GM12878 (cell line): Measurements from ENCODE around the gene FANCE. TPM values are rescaled to one million over a fixed set of nuclear protein-coding genes. Genes with fewer than 3 reads are reported as not detected.

Source experiments
- ATAC-seq: fragments of 200-7000 bp; cut with Tn5 transposase; 3 replicates; pipeline ENCODE4 v1.9.1; 2020; ENCODE audit warnings: mild to moderate bottlenecking, moderate library complexity
- BruUV-seq: library from RNA; stranded (reverse); fragments of 400-500 nt; replicated peaks from 2 replicates; lab custom pipeline; 2021; lab: Mats Ljungman, UMichigan
- CTCF ChIA-PET: fragments of 300-600 bp; sonication (Branson Sonifier 250); formaldehyde crosslinking; extraction: SDS; loops from one replicate; lab custom pipeline; 2021; ENCODE audit warnings: inconsistent platforms; lab: Yijun Ruan, JAX
- POLR2A ChIA-PET: fragments of 350-600 bp; formaldehyde crosslinking; extraction: SDS; loops from one replicate; lab custom pipeline; 2021; ENCODE audit warnings: inconsistent platforms; lab: Charles Lee
- RAD21 ChIA-PET: fragments of 300-600 bp; sonication (Branson Sonifier 250); formaldehyde crosslinking; loops from one replicate; lab custom pipeline; 2023; ENCODE audit warnings: antibody characterized with exemption; ENCODE audit not compliant: unreplicated experiment; lab: Charles Lee
- SMC1A ChIA-PET: fragments of 300-600 bp; sonication (Branson Sonifier 250); formaldehyde crosslinking; loops from one replicate; lab custom pipeline; 2023; ENCODE audit not compliant: unreplicated experiment, uncharacterized antibody; lab: Charles Lee
- DNase-seq: peaks from one replicate; pipeline ENCODE4 v3.0.0-alpha.2; 2011; ENCODE audit warnings: low read depth, low spot score
- FAIRE-seq: peaks from 3 replicates; lab custom pipeline; 2011; peaks lifted over from hg19 to GRCh38; lab: Jason Lieb, UNC
- H2AFZ ChIP-seq: 2 replicates; pipeline ENCODE4 v1.6.0; 2011; ENCODE audit warnings: low read depth, low read length, control low read depth; ENCODE audit not compliant: control insufficient read depth
- H3K27ac ChIP-seq: 2 replicates; pipeline ENCODE4 v1.5.1; 2011; ENCODE audit warnings: control low read depth; ENCODE audit not compliant: control insufficient read depth, insufficient read depth
- H3K27me3 ChIP-seq, 2 experiments: replicated peaks in 1 of 2; 2 replicates each; pipeline versions ENCODE4 v1.6.0 to v1.6.1; 2011; ENCODE audit warnings: low read length in 1 of 2; ENCODE audit not compliant: control insufficient read depth in 2 of 2, insufficient read depth in 2 of 2
- H3K36me3 ChIP-seq, 2 experiments: 2 replicates each; pipeline ENCODE4 v1.5.1; 2011; ENCODE audit warnings: low read length in 1 of 2; ENCODE audit not compliant: control insufficient read depth in 2 of 2, insufficient read depth in 2 of 2
- H3K4me1 ChIP-seq: 2 replicates; pipeline ENCODE4 v1.6.1; 2011; ENCODE audit warnings: mild to moderate bottlenecking, low read length, moderate library complexity, mixed read lengths; ENCODE audit not compliant: control insufficient read depth, insufficient read depth
- H3K4me2 ChIP-seq: 2 replicates; pipeline ENCODE4 v1.6.0; 2011; ENCODE audit warnings: control low read depth; ENCODE audit not compliant: control insufficient read depth, insufficient read depth
- H3K4me3 ChIP-seq: fragments of 200-600 bp; sonication (generic); 2 replicates; pipeline ENCODE4 v1.5.1; 2016
- H3K79me2 ChIP-seq: 2 replicates; pipeline ENCODE4 v1.6.0; 2011; ENCODE audit warnings: low read length; ENCODE audit not compliant: control insufficient read depth, insufficient read depth
- H3K9ac ChIP-seq: 2 replicates; pipeline ENCODE4 v1.8.0; 2011; ENCODE audit warnings: low read length, control low read depth, mixed read lengths; ENCODE audit not compliant: control insufficient read depth, insufficient read depth
- H3K9me3 ChIP-seq: replicated peaks from 3 replicates; pipeline ENCODE4 v1.5.1; 2011; ENCODE audit warnings: mild to moderate bottlenecking, low read length; ENCODE audit not compliant: control insufficient read depth, insufficient read depth
- H4K20me1 ChIP-seq: 2 replicates; pipeline ENCODE4 v1.6.0; 2011; ENCODE audit not compliant: control insufficient read depth, insufficient read depth
- CHD2 ChIP-seq: IDR thresholded peaks from 2 replicates; pipeline ENCODE4 v1.6.1; 2011; ENCODE audit warnings: low read depth, low read length, improper control_type of control experiment, borderline replicate concordance
- DPF2 ChIP-seq: fragments of 450-650 bp; IDR thresholded peaks from 2 replicates; pipeline ENCODE4 v1.6.1; 2017; ENCODE audit warnings: mild to moderate bottlenecking
- HDAC6 ChIP-seq: fragments of 200-600 bp; sonication (generic); IDR thresholded peaks from one replicate; pipeline ENCODE4 v1.8.0; 2017; ENCODE audit warnings: antibody characterized with exemption; ENCODE audit not compliant: unreplicated experiment
- JUNB ChIP-seq: IDR thresholded peaks from 2 replicates; pipeline ENCODE4 v1.6.1; 2016; ENCODE audit warnings: antibody characterized with exemption, mild to moderate bottlenecking
- KLF5 ChIP-seq: fragments of 450-650 bp; IDR thresholded peaks from 2 replicates; pipeline ENCODE4 v1.6.1; 2014; ENCODE audit warnings: mild to moderate bottlenecking; ENCODE audit not compliant: partially characterized antibody
- LARP7 ChIP-seq: fragments of 450-650 bp; IDR thresholded peaks from 2 replicates; pipeline ENCODE4 v1.6.1; 2017; ENCODE audit warnings: mild to moderate bottlenecking
- PAX8 ChIP-seq: fragments of 450-650 bp; IDR thresholded peaks from 2 replicates; pipeline ENCODE4 v1.6.1; 2017; ENCODE audit warnings: mild to moderate bottlenecking, moderate library complexity
- POLR2A ChIP-seq: IDR thresholded peaks from 2 replicates; pipeline ENCODE4 v1.6.1; 2011; ENCODE audit warnings: low read depth, mild to moderate bottlenecking, low read length
- RAD51 ChIP-seq: fragments of 450-650 bp; IDR thresholded peaks from 2 replicates; pipeline ENCODE4 v1.6.1; 2016; ENCODE audit warnings: moderate library complexity, mild to moderate bottlenecking, inconsistent platforms
- SP1 ChIP-seq: IDR thresholded peaks from one replicate; pipeline ENCODE4 v1.6.1; 2011; ENCODE audit warnings: low read depth, low read length
- ZNF217 ChIP-seq: fragments of 450-650 bp; IDR thresholded peaks from 2 replicates; pipeline ENCODE4 v1.6.1; 2017; ENCODE audit warnings: antibody characterized with exemption, mild to moderate bottlenecking
- WGBS: methylation state at CpG from one replicate; pipeline ENCODE4 v1.1.6; 2016; ENCODE audit warnings: low lambda C conversion rate; ENCODE audit not compliant: insufficient replicate concordance, insufficient coverage; ENCODE audit errors: missing lambda C conversion rate; 5-methylcytosine and 5-hydroxymethylcytosine counted together
- in situ Hi-C: fragments of 300-500 bp; cut with MboI; formaldehyde crosslinking; loops from 9 replicates; pipeline ENCODE4 v1.14.3; 2018; ENCODE audit warnings: mixed read lengths
- intact Hi-C: fragments of 100-400 bp; cut with micrococcal nuclease; formaldehyde crosslinking; loops from one replicate; pipeline ENCODE4 v1.14.2; 2022; ENCODE audit not compliant: unreplicated experiment
- polyA plus RNA-seq, 11 experiments: library from polyadenylated mRNA; depleted of rRNA in 4 of 11; unstranded in 6 of 11; stranded (reverse) in 5 of 11; fragments of >200 nt; fragmentation: Nextera tagmentation in 4 of 11; fragmentation: Illumina TruSeq in 1 of 11; extraction: Ambion mirVana in 4 of 11; extraction: Trizol in 1 of 11; gene quantifications; 1 replicate in 1 of 11; 2 replicates in 10 of 11; pipeline versions ENCODE4 v1.2.1 to v1.2.3, GENCODE V29; 2011 to 2016; ENCODE audit warnings: inconsistent platforms in 2 of 11, missing spikeins in 2 of 11, low read depth in 1 of 11
- total RNA-seq, 4 experiments: library from RNA; depleted of rRNA in 3 of 4; stranded (reverse); fragments of >200 nt in 3 of 4; fragmentation: Illumina TruSeq in 1 of 4; extraction: Trizol in 1 of 4; gene quantifications; 2 replicates each; pipeline versions ENCODE4 v1.2.1 to v1.2.3, GENCODE V29; 2013 to 2021
- TF ChIP-seq, protein P1 (sequence below): fragments of 150-350 bp; IDR thresholded peaks from 2 replicates; pipeline ENCODE4 v1.6.1; 2014; ENCODE audit warnings: mild to moderate bottlenecking, low read depth, low read length
- TF ChIP-seq, protein P2 (sequence below): fragments of 450-650 bp; IDR thresholded peaks from 2 replicates; pipeline ENCODE4 v1.6.1; 2016; ENCODE audit warnings: mild to moderate bottlenecking

Gene FANCE
- total and polyA plus RNA-seq, 10 of the 15 experiments (the other 5 are each of a cell fraction or from before 2014, with no cell fraction given), result 3.0 to 13.3 (median 8.1) TPM

DNA sequence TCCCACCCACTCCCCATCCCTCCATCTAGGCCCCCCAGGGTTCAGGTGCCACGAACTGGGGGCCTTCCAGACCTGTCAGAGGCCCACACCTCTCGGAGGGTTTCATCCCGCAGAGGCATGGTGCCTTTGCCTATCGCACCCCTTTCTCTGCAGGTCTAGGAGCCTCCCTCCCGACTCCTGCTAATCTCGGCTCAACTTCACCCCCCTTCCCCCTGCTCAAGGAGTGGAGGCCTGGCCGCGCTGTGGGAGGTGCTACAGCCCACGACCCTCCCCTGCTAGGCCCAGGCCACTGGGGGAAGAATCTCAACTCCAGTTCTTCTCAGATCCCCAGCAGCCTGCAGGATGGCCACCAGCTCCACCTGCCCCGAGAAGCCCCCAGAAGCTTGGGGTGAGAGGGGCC, 60.6 kb downstream of the FANCE start, which contains the start of gene TULP1:
TULP1 (minus strand) TSS at position 157 of the 400 bp plus-strand sequence; CDS start at position 119, 38 bp downstream.
- Histone ChIP-seq H2AFZ (no peak within 1 kb of the TSS), H3K4me1 (peaks cover 6% of the 10 kb centered on the region; the same call in 1 of the 2 replicates), H3K9ac (no peak within 1 kb of the TSS), H3K36me3 (no peaks in the 10 kb centered on the region), H3K79me2 (no peaks in the 10 kb centered on the region), H3K4me2 (no peak within 1 kb of the TSS), H3K4me3 (no peak within 1 kb of the TSS), H3K27me3 (peaks cover 2 to 6% of the 10 kb centered on the region in 2 experiments; a peak in 1 of 4 replicates), H4K20me1 (no peaks in the 10 kb centered on the region), H3K27ac (no peak within 1 kb of the TSS), H3K9me3 (no peaks in the 10 kb centered on the region)
- intact Hi-C loops (no loop called here), in situ Hi-C loops (no loop called here)
- no peak for ATAC-seq
- POLR2A ChIA-PET, result no interaction called here
- CTCF ChIA-PET, result no interaction called here
- WGBS, result 49% methylated on average over 10 of the region's 10 CpGs
- no peak for DNase-seq
- SMC1A ChIA-PET, result no interaction called here
- no TSS peak for BruUV-seq
- no peak for TF ChIP-seq SP1
- no peak for TF ChIP-seq RAD51
- TF ChIP-seq POLR2A, result no peak
- TF ChIP-seq ZNF217, result no peak
- TF ChIP-seq CHD2, result no peak
- no peak for TF ChIP-seq KLF5
- TF ChIP-seq, protein P1, sequence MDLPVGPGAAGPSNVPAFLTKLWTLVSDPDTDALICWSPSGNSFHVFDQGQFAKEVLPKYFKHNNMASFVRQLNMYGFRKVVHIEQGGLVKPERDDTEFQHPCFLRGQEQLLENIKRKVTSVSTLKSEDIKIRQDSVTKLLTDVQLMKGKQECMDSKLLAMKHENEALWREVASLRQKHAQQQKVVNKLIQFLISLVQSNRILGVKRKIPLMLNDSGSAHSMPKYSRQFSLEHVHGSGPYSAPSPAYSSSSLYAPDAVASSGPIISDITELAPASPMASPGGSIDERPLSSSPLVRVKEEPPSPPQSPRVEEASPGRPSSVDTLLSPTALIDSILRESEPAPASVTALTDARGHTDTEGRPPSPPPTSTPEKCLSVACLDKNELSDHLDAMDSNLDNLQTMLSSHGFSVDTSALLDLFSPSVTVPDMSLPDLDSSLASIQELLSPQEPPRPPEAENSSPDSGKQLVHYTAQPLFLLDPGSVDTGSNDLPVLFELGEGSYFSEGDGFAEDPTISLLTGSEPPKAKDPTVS, result no peak
- no peak for TF ChIP-seq HDAC6
- no peak for TF ChIP-seq PAX8
- no peak for TF ChIP-seq DPF2
- TF ChIP-seq LARP7, result no peak
- TF ChIP-seq, protein P2, sequence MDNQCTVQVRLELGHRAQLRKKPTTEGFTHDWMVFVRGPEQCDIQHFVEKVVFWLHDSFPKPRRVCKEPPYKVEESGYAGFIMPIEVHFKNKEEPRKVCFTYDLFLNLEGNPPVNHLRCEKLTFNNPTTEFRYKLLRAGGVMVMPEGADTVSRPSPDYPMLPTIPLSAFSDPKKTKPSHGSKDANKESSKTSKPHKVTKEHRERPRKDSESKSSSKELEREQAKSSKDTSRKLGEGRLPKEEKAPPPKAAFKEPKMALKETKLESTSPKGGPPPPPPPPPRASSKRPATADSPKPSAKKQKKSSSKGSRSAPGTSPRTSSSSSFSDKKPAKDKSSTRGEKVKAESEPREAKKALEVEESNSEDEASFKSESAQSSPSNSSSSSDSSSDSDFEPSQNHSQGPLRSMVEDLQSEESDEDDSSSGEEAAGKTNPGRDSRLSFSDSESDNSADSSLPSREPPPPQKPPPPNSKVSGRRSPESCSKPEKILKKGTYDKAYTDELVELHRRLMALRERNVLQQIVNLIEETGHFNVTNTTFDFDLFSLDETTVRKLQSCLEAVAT, result no peak
- TF ChIP-seq JUNB, result no peak
- FAIRE-seq, result no peak
- RAD21 ChIA-PET, result no interaction called here
